COLO668 (cell line): ENCODE measurements around the gene OSBPL1A.

ENCODE experiments used
- DNase-seq: peaks from one replicate; lab custom pipeline; 2025; ENCODE audit not compliant: unreplicated experiment; lab: John Stamatoyannopoulos, UW

Gene OSBPL1A

GRCh38 chr18:24230766-24231165 lies 166.9 kb downstream of the OSBPL1A start:
- DNase-seq, result no peak

GRCh38 chr18:24228667-24229041 lies 169.0 kb downstream of the OSBPL1A start:
- DNase-seq, result no peak

GRCh38 chr18:24227977-24228666 lies 169.5 kb downstream of the OSBPL1A start:
- no peak for DNase-seq

- no peak for DNase-seq
Observed at GRCh38 chr18:24220318-24220688, 177.3 kb downstream of the OSBPL1A start.

- no peak for DNase-seq
Observed at GRCh38 chr18:24219561-24220317, 177.9 kb downstream of the OSBPL1A start.

- no peak for DNase-seq
Observed at GRCh38 chr18:24214913-24215312, 182.7 kb downstream of the OSBPL1A start.

GRCh38 chr18:24214144-24214543 lies 183.5 kb downstream of the OSBPL1A start:
- DNase-seq, result no peak

GRCh38 chr18:24212939-24213338 lies 184.7 kb downstream of the OSBPL1A start:
- no peak for DNase-seq

- no peak for DNase-seq
Observed at GRCh38 chr18:24209558-24209957, 188.1 kb downstream of the OSBPL1A start.

- DNase-seq, result no peak
Observed at GRCh38 chr18:24208270-24209035, 189.2 kb downstream of the OSBPL1A start.

GRCh38 chr18:24204904-24205303 lies 192.7 kb downstream of the OSBPL1A start:
- DNase-seq, result no peak

- no peak for DNase-seq
Observed at GRCh38 chr18:24201699-24202687, 195.6 kb downstream of the OSBPL1A start.

GRCh38 chr18:24200494-24201290 lies 196.9 kb downstream of the OSBPL1A start:
- DNase-seq, result no peak

- no peak for DNase-seq
Observed at GRCh38 chr18:24199372-24199962, 198.2 kb downstream of the OSBPL1A start.

GRCh38 chr18:24198461-24198860 lies 199.2 kb downstream of the OSBPL1A start:
- no peak for DNase-seq

- no peak for DNase-seq
Observed at GRCh38 chr18:24197412-24197811, 200.2 kb downstream of the OSBPL1A start.

- DNase-seq, result no peak
Observed at GRCh38 chr18:24196764-24197163, 200.9 kb downstream of the OSBPL1A start.

GRCh38 chr18:24195296-24196053 lies 202.1 kb downstream of the OSBPL1A start:
- no peak for DNase-seq

- no peak for DNase-seq
Observed at GRCh38 chr18:24190590-24190989, 207.0 kb downstream of the OSBPL1A start.
